ENCODE results near the gene SUMO4. TPM values are rescaled to one million over a fixed set of nuclear protein-coding genes. Genes with fewer than 3 reads are reported as not detected.

The SUMO4 gene
- total and polyA plus RNA-seq, 8 donors: 1.2 to 7.7 (median 4.0) TPM; not detected in 4

DNA sequence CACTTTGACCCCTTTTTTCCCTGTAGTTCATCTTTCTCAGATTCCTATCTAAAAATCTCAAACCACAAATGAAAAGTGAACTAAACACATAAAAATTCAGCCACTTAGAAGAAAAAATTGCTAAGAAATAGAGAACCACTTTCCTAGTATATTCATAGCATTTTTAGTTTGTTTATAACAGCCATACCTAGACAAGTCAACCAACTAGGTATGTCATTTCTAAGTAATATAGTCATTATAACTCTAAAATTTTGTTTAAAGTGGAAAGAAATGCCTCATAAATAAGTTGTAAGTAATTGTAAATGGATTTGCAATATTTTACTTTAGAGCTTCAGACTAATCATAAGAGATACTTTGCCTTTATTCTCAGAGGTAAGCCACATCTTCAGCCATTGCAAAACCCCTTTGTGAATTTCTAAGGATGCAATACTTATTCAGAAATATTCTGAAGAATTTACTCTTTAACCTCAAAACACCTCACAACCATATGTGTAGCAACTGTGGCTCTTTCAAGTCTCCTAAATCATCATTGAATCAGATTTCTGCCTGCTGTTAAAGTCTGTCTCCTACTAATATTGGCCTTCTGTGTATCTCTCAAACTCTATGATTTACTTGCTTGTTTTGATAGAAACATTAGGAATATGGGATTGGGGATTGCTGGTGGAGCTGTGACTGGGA, 6.9 kb upstream of the SUMO4 start:
- Histone ChIP-seq H3K27me3 (no peaks in the 10 kb centered on the region), H3K27ac (no peak overlapping the region), H3K36me3 (peaks cover 0 to 20% (median 7%) of the 10 kb centered on the region in 4 donors), H3K4me3 (no peak overlapping the region), H3K9me3 (no peaks in the 10 kb centered on the region), H3K4me1 (peaks cover 0 to 25% (median 7%) of the 10 kb centered on the region in 4 donors)
- intact Hi-C loops (cut with DNase I; ENCODE audit: low total_unique reads): no loop called here
- no peak for TF ChIP-seq EP300 (IDR thresholded peaks at IDR 0.05)
- TF ChIP-seq POLR2AphosphoS5 (IDR thresholded peaks at IDR 0.05): no peak
- no peak for TF ChIP-seq POLR2A (IDR thresholded peaks at IDR 0.05)
- TF ChIP-seq, protein P1, sequence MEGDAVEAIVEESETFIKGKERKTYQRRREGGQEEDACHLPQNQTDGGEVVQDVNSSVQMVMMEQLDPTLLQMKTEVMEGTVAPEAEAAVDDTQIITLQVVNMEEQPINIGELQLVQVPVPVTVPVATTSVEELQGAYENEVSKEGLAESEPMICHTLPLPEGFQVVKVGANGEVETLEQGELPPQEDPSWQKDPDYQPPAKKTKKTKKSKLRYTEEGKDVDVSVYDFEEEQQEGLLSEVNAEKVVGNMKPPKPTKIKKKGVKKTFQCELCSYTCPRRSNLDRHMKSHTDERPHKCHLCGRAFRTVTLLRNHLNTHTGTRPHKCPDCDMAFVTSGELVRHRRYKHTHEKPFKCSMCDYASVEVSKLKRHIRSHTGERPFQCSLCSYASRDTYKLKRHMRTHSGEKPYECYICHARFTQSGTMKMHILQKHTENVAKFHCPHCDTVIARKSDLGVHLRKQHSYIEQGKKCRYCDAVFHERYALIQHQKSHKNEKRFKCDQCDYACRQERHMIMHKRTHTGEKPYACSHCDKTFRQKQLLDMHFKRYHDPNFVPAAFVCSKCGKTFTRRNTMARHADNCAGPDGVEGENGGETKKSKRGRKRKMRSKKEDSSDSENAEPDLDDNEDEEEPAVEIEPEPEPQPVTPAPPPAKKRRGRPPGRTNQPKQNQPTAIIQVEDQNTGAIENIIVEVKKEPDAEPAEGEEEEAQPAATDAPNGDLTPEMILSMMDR (IDR thresholded peaks at IDR 0.05): no peak
- DNase-seq: no peak

- peaks cover 0 to 22% (median 6%) of the 10 kb centered on the region in 4 donors for H3K4me1 ChIP-seq
- TF ChIP-seq, protein P1 (IDR thresholded peaks at IDR 0.05): no peak
- no peak for TF ChIP-seq POLR2A (IDR thresholded peaks at IDR 0.05)
- TF ChIP-seq EP300 (IDR thresholded peaks at IDR 0.05): no peak
- TF ChIP-seq POLR2AphosphoS5 (IDR thresholded peaks at IDR 0.05): no peak
- H3K9me3 ChIP-seq: no peaks in the 10 kb centered on the region
- H3K27me3 ChIP-seq: no peaks in the 10 kb centered on the region
- intact Hi-C loops (cut with DNase I; ENCODE audit: low total_unique reads): no loop called here
- peaks cover 5 to 35% (median 22%) of the 10 kb centered on the region in 4 donors for H3K36me3 ChIP-seq
- DNase-seq: no peak
- H3K4me3 ChIP-seq: no peak overlapping the region
- no peak overlapping the region for H3K27ac ChIP-seq
Observed at GRCh38 chr6:149395185-149395584, 4.9 kb upstream of the SUMO4 start.

GRCh38 chr6:149397384-149397783, 2.7 kb upstream of the SUMO4 start:
- TF ChIP-seq POLR2A (IDR thresholded peaks at IDR 0.05) (no peak), EP300 (IDR thresholded peaks at IDR 0.05) (no peak), POLR2AphosphoS5 (IDR thresholded peaks at IDR 0.05) (no peak)
- TF ChIP-seq, protein P1 (IDR thresholded peaks at IDR 0.05): no peak
- intact Hi-C loops (cut with DNase I; ENCODE audit: low total_unique reads): no loop called here
- WGBS, 5 donors: 49 to 72% (median 71%) methylated on average over 6 of the region's 6 CpGs

GRCh38 chr6:149403534-149403933, 3.5 kb downstream of the SUMO4 start:
- Histone ChIP-seq H3K27ac (no peak overlapping the region), H3K36me3 (peaks cover 8 to 65% (median 51%) of the 10 kb centered on the region in 4 donors), H3K4me3 (no peak overlapping the region), H3K27me3 (no peaks in the 10 kb centered on the region), H3K4me1 (no peaks in the 10 kb centered on the region), H3K9me3 (no peaks in the 10 kb centered on the region)
- intact Hi-C loops (cut with DNase I; ENCODE audit: low total_unique reads): no loop called here
- TF ChIP-seq, protein P1 (IDR thresholded peaks at IDR 0.05): no peak
- no peak for TF ChIP-seq EP300 (IDR thresholded peaks at IDR 0.05)
- no peak for TF ChIP-seq POLR2A (IDR thresholded peaks at IDR 0.05)
- no peak for TF ChIP-seq POLR2AphosphoS5 (IDR thresholded peaks at IDR 0.05)
- 96 to 100% (median 98%) methylated on average over 3 of the region's 3 CpGs for WGBS, 5 donors
- no peak for DNase-seq

More at GRCh38 chr6:149397384-149397783, 2.7 kb upstream of the SUMO4 start:
- Histone ChIP-seq H3K27me3 (no peaks in the 10 kb centered on the region), H3K9me3 (no peaks in the 10 kb centered on the region), H3K36me3 (peaks cover 8 to 42% (median 33%) of the 10 kb centered on the region in 4 donors), H3K4me1 (peaks cover 0 to 19% (median 5%) of the 10 kb centered on the region in 4 donors), H3K27ac (no peak overlapping the region), H3K4me3 (no peak overlapping the region)
- no peak for DNase-seq

Data from stomach (tissue), 9 donors.